LNCaP clone FGC (cell line): ENCODE measurements around the gene CCDC180.

ENCODE experiments used
- DNase-seq: peaks from one replicate; pipeline ENCODE4 v3.0.0-alpha.2; 2011; ENCODE audit warnings: low read depth
- H3K4me3 ChIP-seq: 2 replicates; pipeline ENCODE4 v1.5.1; 2011; ENCODE audit warnings: mild to moderate bottlenecking, low read depth, low read length, control low read depth
- TF ChIP-seq, protein P1 (sequence below): IDR thresholded peaks from 2 replicates; pipeline ENCODE4 v1.5.1; 2012; ENCODE audit warnings: mild to moderate bottlenecking; ENCODE audit not compliant: control insufficient read depth, insufficient read depth; ENCODE audit errors: extremely low read depth

The CCDC180 gene

DNA sequence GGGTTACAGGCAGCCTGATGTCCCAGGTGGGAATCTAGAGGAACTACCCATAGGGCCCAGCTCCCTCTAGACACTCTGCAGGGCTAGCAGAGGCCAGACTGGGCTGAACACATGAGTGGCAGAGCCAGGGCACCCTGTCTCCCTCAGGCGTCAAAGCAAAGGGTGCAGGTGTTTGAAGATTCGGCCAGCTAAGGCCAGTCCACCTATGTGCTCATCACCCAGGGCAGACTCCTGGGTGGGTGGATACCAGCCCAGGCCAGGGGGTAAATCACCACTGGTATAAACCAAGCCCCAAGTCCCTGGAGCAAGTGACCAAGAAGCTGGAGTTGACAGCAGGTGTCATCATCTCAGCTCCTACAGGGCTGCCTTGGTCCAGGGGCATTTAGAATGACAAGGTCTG, 3.4 kb downstream of the CCDC180 start:
- TF ChIP-seq, protein P1, sequence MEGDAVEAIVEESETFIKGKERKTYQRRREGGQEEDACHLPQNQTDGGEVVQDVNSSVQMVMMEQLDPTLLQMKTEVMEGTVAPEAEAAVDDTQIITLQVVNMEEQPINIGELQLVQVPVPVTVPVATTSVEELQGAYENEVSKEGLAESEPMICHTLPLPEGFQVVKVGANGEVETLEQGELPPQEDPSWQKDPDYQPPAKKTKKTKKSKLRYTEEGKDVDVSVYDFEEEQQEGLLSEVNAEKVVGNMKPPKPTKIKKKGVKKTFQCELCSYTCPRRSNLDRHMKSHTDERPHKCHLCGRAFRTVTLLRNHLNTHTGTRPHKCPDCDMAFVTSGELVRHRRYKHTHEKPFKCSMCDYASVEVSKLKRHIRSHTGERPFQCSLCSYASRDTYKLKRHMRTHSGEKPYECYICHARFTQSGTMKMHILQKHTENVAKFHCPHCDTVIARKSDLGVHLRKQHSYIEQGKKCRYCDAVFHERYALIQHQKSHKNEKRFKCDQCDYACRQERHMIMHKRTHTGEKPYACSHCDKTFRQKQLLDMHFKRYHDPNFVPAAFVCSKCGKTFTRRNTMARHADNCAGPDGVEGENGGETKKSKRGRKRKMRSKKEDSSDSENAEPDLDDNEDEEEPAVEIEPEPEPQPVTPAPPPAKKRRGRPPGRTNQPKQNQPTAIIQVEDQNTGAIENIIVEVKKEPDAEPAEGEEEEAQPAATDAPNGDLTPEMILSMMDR, result no peak
- no peak overlapping the region for H3K4me3 ChIP-seq
- no peak for DNase-seq

DNA sequence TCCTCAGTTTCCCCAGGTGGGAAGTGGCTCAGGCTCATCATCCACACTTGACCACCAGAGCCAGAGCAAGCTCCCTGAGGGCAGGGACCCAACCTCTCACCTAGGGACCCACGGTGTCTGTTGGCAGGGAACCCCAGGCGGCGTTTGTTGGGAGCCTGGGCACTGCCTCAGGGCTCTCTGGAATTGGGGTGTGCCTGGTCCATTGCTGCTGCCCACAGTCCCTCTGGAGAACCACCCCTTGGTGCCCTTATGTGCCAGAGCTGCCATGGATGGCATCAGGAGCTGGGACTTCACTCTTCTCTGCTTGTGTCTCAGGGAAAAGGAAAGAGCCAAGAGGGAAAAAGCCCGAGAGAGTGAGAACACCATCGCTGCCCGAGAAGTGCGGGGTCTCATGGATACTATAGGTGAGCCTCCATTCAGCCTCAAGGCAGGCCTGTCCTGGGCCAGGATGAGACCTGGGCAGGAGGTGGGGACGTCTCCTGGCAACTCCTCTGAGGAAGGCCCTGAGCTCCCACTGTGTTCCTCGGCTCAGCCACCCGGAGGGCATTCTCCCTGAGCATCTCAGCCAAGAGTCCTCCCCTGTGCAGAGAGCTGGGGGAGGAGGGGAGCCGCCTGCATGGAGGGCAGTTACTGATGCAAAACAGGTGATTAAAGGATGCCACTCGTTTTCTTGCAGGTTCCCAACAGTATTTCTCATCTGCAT, 4.5 kb downstream of the CCDC180 start:
- TF ChIP-seq, protein P1, result no peak
- no peak overlapping the region for H3K4me3 ChIP-seq
- DNase-seq, result no peak

DNA sequence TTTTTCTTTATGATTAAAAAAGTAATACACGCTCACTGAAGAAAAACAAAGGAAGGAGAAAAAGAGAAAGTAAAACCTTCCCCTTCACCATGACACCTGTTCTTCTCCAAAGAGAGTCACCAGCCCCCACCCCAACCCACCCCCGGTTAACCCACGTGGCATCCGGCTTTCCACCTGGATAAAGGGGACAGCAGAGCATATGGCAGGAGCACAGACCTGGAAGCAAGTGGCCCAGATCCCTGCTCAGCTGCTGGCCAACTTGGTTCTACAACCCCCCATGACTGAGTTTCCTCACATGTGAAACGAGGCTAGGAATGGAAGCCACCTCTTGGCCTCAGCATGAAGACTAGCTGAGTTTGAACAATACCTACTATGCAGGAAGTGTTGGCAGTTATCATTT, 5.1 kb downstream of the CCDC180 start:
- TF ChIP-seq, protein P1, result no peak
- no peak for DNase-seq

DNA sequence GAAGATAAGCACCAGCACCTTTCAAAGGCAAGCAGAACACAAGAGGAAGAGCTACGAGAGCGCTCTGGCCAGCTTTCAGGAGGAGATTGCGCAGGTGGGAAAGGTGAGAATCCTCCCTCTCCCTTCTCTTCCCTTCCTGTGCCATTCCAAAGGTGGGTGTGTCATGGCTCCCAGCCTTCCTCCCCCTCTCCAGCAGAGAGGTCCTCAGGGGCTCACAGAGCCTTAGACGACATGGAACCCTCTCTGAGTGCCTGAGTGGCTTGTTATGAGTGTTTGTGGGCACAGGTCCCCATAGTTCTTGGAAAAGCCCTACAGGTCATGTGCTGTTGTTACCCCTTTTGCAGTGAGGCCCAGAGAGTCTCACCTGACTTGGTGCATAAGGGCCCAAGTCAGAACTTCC, 5.8 kb downstream of the CCDC180 start:
- TF ChIP-seq, protein P1, result no peak
- no peak for DNase-seq
- no peak overlapping the region for H3K4me3 ChIP-seq

More for the DNA sequence above, 5.1 kb downstream of the CCDC180 start:
- H3K4me3 ChIP-seq, result no peak overlapping the region

- TF ChIP-seq, protein P1, result no peak
- no peak for DNase-seq
- no peak overlapping the region for H3K4me3 ChIP-seq
Observed at GRCh38 chr9:97313746-97314145, 6.3 kb downstream of the CCDC180 start.

GRCh38 chr9:97314503-97314902, 7.0 kb downstream of the CCDC180 start:
- H3K4me3 ChIP-seq, result no peak overlapping the region
- TF ChIP-seq, protein P1, result no peak
- DNase-seq, result no peak

DNA sequence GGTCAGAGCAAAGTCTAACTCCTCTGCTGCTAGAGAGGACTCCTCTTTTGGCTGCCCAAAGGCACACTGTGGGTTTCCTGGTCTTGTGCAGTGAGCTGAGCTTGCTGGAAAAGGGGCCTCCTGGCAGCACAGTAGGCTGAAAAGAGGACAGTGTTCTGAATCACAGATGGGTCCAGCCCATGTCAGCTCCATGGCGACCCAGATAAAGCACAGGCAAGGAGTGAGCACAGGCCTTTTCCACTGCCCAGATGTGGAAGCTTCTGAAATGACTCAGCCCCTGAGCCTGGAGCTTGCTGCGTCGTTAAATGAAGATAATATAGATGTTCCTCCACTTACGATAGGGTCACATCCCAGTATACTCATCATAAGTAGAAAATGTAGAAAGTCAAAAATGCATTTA, 8.1 kb downstream of the CCDC180 start:
- no peak overlapping the region for H3K4me3 ChIP-seq
- DNase-seq, result no peak
- TF ChIP-seq, protein P1, result no peak
